KG1 (cell line): ENCODE data around the gene FNDC3B.
"Not testable (repeated sequence)": the region's sequence is repeated elsewhere in the genome, so short reads cannot be mapped to it uniquely, and the experiment has no call there.

Experiments used
- DNase-seq: peaks from one replicate; lab custom pipeline; 2025; lab: John Stamatoyannopoulos, UW

The FNDC3B gene

DNA sequence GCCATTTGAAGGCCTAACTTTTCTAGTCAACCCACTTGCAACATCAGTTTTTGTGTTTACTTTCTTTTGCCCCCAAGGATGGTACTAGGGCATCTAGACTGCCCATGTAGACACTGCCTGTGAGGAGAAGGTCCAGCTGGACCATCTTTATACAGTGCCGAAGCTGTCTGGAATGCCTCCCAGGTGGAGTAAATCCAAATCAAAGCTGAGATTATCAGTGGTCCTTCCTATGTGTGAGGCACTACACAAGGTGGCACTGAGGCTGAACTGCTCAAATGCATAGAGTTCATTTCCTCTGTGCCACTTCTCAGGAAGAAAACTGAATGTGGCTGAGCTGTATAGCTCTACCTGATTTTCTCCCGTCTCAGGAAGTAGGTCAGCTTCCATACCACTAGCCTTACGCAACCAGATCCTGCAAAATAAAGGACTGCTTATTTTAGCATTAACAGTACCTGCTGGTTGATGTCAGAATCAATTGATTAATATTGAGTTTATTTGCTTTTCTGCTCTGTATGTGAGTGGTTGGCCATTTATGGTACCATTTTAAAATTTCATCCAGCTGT, 302.8 kb downstream of the FNDC3B start:
- DNase-seq: no peak

DNA sequence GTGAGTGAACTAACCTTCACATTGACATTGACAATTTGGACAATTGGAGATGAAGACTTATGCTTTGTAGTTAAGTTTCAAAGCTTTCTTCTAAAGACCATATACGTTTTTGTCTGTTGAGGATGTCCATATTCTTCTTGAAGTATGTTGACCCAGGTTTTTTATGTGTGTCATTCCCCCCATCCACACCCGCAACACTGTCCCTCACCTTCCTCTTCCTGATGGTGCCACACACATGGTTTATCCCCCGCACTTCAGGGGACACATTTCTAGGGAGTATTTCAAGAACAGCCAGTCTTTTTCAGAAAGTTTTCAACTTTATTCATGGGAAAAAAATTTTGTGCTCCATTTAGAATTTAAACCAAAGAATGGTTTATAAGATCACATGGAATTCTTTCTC, 303.7 kb downstream of the FNDC3B start:
- no peak for DNase-seq

DNA sequence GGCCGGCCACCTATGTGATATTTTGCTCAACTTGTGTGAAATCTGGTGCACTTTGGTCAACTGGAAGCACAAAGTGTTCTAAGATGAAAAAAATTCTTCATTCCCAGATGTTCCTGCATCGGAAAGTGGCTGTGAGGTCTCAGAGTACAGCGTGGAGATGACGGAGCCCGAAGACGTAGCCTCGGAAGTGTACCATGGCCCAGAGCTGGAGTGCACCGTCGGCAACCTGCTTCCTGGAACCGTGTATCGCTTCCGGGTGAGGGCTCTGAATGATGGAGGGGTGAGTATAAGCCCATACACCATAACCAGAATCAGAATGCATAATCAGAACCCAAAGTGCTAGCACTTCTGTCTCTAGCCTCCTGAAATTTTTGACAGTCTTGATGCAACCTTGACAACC, 304.6 kb downstream of the FNDC3B start:
- DNase-seq: no peak

DNA sequence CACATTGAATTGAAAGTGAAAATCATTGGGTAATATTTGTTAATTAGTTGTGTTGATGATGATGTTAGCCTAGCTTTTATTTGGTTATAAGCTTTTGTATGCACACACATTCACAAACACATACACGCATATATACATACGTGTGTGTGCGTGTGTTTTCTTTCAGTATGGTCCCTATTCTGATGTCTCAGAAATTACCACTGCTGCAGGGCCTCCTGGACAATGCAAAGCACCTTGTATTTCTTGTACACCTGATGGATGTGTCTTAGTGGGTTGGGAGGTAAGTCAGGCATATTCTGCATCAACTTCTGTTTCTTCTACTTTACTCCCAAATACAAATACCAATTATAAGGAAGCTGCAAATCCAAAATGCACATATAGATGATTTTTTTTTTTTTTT, 306.8 kb downstream of the FNDC3B start:
- DNase-seq: no peak

DNA sequence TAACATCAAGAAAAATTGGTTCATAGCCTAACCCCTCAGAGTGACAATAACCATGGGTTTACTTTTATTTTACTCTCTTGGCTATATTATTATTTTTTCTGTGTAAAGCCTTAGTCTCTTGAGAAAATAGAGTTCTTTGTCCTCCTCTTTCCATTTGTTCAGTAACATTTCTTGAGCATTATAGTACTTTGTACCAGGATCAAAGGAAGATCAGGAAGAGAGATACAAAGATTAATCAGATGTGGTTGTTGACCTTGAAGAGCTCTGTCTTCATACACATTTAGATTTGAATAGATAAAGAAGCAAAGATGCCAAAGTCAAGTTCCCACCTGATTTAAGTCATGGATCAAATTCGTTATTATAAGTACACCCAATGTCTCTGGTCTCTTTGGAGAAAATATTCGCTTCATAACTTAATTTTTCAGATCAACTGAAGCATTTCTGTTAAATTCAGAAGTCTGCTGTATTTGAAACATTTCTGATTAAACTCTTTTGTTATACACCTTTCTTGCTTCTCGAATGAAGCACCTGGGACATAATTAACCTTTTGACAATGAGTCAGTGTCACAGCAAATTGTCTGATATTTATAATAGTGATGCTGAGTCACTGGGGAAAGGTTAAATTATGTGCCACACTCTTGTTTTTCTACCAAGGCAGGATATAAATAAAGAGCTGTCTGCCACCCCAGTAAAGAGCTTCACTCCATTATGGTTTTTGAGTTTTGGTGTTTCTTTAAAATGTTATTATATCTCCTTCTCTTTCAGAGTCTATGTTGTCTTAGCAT, 308.7 kb downstream of the FNDC3B start:
- no peak for DNase-seq

DNA sequence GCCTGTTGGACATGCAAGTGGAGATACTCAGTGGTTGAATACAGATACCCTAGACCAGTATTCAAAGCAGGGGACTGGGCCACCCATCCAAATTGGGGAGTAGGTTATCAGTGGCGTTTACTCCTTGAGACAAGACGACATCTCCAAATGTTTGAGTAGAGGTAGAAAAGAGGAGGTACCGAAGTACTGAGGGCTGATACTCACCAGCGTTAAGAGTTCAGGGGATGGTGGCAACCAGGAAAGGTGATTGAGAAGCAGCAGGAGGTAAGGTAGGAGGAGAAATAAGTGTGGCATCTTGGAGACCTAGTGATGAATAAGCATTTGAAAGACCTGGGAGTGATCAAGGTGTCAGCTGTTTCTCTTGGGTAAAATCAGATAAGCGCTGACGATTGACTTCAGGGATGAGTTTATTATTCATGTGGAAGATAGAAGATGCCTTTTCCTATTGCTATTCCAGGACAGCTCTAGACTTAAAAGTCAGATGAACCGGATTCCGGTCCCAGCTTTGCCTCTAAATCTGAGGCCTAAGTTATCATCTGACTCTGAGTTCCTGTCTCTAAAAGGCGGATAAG, 312.6 kb downstream of the FNDC3B start:
- DNase-seq: no peak

DNA sequence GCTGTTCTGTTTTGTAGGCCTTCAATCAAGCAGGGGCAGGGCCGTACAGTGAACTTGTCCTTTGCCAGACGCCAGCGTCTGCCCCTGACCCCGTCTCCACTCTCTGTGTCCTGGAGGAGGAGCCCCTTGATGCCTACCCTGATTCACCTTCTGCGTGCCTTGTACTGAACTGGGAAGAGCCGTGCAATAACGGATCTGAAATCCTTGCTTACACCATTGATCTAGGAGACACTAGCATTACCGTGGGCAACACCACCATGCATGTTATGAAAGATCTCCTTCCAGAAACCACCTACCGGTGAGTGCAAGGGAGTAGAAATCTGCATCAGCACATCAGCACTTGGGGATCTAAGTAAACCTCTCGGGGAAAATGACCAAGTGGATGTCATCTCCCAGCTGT, 313.4 kb downstream of the FNDC3B start:
- no peak for DNase-seq

DNA sequence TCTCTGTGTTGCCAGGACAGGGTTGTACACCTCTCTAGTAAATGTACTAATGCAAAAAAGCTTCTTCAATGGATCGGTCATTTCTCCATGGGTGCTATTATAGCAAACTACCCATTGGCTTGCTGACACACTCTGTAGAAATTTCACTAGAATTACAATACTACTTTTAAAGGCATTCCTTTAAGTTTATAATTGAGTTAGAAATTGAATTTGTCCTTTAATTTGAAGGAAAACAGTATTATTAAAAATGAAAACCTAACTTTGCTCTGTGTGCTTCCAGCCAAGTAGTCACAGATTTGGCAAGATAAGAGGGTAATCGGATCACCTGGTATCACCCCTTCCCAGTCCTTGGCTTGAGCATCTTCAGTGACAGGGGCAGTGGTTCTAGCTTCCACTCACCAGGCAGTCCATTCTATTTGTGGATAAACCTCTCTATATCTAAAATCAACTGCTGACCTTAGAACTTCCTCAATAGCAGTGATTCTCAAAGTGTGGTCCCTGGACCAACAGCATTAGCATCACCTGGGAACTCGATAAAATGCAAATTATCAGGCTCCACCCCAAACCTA, 315.6 kb downstream of the FNDC3B start:
- DNase-seq: no peak

DNA sequence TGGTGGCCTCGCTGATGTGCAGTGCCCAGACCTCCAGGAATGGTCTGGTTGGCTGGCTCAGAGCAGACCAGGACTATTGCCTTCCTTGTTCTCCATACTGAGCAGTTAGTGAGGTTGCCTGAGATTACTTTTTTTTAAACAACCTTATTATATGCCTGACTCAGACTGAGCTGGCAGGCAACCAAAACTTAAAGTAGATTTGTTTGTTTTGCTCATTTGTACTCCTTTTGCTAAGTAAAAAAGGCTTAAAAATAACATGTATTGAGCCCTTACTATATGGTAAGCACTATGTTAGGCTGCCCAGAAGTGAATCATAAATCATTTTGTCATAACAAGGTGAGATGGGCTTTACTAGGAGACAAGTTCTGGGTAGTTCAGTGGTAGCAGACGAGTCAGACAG, 316.5 kb downstream of the FNDC3B start:
- no peak for DNase-seq

DNA sequence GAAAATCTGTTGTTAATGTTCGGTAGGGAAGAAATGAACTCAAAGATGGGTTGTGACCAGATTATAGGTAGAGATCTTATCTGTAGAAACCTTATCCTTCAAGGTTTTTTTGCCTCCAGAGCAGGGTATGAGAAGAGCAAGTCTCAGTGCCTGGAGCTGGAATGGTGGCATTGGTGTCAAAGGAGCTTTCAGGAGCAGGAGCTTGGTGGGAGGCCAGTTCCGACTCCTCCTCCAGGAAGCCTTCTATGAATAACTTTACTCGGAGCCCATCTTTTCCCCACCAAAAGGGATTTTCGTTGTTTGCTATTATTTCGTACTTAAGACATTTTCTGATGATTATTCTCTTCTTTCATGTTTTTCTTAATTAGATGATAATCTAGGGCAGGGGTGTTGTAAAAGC, 317.0 kb downstream of the FNDC3B start:
- no peak for DNase-seq

DNA sequence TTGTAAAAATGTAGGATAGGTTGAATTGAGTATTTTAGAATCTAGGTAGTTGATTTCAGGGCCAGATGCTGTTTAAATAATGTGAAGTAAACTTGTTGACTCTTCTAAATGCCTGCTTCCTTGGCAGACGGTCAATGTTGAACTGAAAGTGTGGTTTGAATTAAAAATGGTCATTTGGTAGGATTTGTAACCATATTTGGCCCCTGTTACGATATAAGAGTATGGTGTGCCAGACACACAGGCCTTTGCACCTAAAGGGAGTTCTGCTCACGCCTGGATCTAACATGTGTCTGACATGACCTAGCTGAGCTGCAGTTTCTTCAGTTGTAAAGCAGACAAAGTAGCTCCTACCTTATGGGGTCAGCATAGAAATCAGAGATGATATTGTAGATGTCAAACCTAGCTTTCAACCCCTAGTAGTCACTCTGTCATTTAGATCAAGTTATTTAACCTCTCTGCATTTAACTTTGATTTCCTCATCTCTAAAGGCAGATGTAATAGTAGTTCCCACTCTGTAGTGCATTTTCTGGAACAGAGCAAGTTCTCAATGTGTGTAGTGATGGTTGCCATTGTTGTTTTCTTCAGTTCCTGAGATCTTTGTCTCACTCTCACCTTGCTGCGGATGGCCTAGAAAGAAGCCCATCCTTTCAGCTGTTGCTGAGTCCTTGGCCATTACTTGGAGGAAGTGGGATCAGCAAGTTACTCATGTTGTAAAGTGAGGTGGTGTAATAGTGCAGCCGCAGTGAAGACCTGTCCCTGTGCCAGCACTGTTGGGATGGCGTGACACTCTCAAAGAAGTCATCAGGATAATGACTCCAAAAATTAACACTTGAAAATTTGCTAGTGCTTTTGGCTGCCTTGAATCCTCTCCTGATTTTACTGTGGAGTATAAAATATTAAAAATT, 318.7 kb downstream of the FNDC3B start:
- DNase-seq: no peak

DNA sequence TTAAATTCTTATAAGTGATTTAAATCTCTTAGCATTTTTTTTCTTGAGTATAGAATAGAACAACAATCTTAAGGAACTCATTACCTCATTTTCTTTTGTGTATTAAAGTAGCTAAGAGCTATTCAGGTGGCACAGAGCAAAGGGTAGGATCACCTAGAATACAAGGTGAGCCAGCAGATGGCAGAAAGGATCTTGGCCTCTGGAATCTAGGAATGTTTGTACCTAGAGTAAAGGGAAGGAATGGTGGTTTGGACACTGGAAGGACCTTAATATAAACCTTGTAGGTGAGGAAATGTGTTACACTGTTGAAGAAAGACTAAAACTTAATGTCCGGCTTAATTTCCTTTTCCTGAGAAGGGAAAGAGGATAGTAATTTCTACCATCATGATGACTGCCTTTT, 319.9 kb downstream of the FNDC3B start:
- DNase-seq: no peak

DNA sequence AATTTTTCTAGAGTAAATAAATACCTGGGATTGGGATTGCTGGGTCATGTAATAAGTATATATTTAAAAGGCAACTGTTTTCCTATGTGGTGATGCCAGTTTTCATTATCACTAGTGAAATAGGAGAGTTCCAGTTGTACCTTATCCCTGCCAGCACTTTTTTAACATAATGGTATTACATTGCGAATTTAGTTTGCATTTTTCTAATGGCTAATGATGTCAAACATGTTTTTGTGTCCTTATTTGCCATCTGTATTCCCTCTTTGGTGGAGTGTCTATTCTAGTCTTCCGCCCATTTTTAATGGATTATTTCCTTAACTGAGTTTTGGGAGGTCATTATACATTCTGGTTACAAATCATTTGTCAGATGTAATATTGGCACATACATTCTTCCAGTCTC, 320.6 kb downstream of the FNDC3B start:
- DNase-seq: no peak

DNA sequence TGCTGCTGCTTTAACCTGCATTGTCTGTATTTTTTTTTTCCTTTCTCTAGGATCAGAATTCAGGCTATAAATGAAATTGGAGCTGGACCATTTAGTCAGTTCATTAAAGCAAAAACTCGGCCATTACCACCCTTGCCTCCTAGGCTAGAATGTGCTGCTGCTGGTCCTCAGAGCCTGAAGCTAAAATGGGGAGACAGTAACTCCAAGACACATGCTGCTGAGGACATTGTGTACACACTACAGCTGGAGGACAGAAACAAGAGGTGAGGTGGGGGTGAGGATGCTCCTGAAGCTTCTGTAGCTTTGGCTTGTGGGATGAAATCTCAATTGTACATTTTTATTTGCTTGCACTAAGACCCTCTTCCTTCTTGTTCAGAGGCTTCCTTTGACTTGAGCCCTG, 323.2 kb downstream of the FNDC3B start:
- DNase-seq: no peak

DNA sequence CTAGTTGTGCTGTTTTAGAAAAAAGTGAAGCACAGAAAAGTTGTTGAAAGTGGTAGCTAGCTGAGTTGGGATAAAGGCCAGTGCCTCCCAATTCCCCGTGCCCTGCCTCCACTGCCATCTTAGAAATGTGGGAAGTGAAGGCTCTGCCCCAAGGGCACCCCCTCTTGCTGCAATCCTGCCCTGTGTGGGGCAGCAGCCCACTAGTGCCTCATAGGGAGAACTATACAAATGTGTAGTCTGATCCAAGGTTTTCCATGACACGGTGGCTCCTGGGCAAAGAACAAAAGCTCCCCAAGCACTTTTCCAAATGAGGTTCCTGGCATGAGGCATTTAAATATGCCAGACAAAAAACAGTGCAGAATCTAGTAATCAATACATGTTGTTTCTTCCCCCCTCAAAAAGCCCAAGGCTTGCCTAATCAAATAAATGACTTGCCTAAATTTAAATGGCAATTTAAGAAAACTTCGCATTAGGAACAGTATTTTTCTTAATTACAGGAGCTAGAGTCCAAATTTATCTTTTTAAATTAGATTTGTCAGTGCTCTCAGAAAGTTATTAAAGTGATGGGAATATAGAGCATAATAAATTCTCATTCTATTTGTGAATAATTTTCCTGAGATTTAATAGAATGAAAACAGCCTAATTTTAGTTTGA, 325.1 kb downstream of the FNDC3B start:
- DNase-seq: no peak

DNA sequence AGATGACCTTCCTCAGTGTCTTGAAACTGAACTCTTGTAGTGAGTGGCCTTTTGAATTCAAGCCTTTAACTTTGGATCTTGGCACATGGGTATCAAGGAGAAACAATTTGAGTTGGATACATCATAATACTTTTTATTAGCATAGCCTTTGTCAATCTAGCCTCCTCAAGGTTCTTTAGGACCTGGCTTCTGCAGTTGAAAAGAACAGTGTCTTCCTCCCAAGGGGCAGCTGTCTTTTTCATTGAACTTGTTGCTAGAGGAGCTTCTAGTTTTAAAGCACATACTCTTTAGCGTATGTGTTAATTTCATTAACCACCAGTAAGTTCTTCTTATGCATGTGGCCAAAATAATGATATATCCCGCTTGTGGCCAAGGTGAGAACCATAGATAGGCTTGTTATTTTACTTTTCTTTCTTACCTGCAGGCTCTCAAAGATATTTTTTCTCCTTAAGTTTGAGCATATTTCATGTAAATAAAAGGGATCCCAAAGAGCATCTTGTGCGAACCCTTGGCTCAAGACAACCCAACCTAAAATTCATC, 325.7 kb downstream of the FNDC3B start:
- no peak for DNase-seq

DNA sequence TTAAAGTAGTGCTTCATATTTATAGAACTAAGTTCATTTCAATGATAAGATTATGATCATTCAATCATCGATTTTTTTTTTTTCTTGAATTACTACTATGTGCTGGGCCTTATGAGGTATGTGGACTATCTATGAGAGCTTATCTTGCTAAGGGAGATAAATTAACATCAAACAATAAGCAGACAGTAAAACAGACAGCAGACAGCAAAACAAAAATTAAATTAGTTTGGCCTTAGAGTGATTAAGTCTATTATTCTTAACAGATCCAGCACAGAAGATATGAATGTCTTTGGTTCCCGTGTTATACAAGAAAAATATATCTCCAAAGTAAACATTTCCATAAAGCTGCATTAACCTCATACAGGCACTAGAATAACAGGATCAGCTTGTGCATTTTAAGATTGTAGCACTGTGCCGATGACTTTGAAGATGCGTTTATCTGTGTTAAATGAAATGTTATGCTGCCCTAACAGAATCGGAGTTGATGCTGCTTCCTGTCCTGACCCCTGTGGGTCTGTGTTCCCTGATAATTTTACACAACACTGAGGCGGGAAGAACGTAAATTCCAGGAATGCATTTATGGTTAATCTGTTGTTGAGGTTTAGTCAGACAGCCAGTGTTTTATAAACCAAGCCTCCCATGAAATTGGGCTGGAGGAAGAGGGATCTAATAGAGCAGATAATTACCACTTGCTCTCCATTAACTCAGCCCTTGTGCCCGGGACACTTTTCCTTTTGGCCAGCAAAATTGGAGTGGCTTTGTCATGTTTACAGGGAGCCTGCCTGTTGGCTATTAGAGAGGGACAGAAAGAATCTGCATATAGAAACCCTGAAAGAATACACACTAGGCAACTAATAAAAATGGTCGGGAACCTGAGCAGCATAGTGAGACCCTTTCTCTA, 328.1 kb downstream of the FNDC3B start:
- no peak for DNase-seq

DNA sequence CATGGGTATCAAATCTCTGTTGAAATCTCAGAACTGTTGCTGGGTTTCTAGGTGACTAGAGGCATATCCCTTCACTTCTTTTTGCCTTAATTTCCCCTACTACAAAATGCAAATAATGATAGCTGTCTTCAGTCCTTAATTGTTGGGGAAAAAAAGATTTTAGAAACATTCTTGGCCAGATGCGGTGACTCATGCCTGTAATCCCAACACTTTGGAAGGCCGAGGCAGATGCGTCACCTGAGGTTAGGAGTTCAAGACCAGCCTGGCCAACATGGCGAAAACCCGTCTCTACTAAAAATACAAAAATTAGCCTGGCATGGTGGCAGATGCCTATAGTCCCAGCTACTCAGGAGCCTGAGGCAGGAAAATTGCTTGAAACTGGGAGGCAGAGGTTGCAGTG, 329.2 kb downstream of the FNDC3B start:
- not testable (repeated sequence) for DNase-seq

DNA sequence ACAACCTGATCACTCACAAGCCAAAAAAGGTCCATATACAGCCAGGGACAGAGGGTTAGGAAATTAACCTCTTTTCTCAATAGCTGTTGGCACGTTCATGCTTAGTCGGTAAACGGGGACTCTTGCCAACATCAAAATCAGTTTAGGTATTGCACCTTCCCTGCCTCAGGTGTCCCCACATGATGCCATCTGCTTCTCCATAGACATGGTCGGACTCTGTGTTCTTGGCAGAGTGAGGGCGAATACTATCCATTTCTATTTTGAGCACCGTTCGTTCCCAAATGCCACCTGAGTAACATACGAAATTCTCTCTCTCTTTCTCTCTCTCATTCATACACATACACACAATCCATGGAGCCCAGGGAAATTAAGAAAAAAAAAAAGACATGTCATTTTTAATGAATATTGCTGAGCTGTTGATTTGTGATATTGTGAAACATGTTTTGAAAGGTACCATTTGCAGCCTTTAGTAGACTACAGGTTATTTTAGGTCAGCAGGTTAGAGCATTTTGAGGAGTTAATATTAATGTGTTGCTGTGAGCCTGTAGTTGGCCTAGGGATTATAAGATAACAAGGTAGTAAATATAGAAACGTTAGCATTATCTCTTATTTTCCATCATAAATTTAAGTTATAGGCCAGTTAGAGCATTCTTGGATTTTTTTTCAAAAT, 330.3 kb downstream of the FNDC3B start:
- DNase-seq: no peak

DNA sequence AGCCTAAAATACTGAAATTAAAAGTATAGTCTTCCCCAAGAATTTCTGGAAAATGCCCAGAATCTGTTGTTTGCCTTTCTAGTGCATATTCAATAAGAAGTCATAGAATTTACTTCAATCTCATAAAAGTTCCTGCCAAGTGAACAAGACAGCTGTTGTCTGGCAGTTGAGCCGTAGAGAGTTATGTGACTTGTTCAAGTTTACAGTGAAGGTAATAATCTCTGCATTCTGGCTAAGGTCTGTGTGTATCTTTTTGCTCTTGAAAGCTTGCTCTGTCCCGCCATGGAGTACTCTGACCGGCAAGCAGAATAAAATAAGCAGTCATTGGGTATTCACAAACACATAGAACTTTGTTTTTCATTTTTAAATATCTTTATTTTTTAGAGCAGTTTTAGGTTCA, 331.0 kb downstream of the FNDC3B start:
- DNase-seq: no peak
